H9 (cell line): ENCODE results near the gene MYCBP2. TPM values are rescaled to one million over a fixed set of nuclear protein-coding genes. Genes with fewer than 3 reads are reported as not detected.

Experiments
- DNase-seq: peaks from one replicate; pipeline ENCODE4 v3.0.0-alpha.2; 2017
- H2AFZ ChIP-seq: one replicate; pipeline ENCODE4 v1.6.1; 2013; ENCODE audit warnings: mild to moderate bottlenecking, low read length, control low read depth, moderate library complexity
- H2AK5ac ChIP-seq: 2 replicates; pipeline ENCODE4 v1.6.1; 2013; ENCODE audit warnings: low read length, control low read depth, mixed read lengths; ENCODE audit not compliant: insufficient read length
- H2BK120ac ChIP-seq: one replicate; pipeline ENCODE4 v1.6.1; 2013; ENCODE audit warnings: low read depth, mild to moderate bottlenecking, low read length, control low read depth, inconsistent platforms; ENCODE audit not compliant: poor library complexity, severe bottlenecking
- H2BK12ac ChIP-seq: 2 replicates; pipeline ENCODE4 v1.6.1; 2013; ENCODE audit warnings: low read length, control low read depth, mixed read lengths, low read depth; ENCODE audit not compliant: insufficient read length
- H2BK15ac ChIP-seq: 2 replicates; pipeline ENCODE4 v1.6.1; 2013; ENCODE audit warnings: low read depth, low read length, control low read depth
- H2BK20ac ChIP-seq: one replicate; pipeline ENCODE4 v1.6.1; 2013; ENCODE audit warnings: low read depth, mild to moderate bottlenecking, low read length, control low read depth, inconsistent platforms; ENCODE audit not compliant: poor library complexity, severe bottlenecking
- H2BK5ac ChIP-seq: 2 replicates; pipeline ENCODE4 v1.6.1; 2013; ENCODE audit warnings: low read length, control low read depth, mixed read lengths; ENCODE audit not compliant: insufficient read length
- H3K14ac ChIP-seq: 2 replicates; pipeline ENCODE4 v1.6.1; 2013; ENCODE audit warnings: low read length, control low read depth; ENCODE audit not compliant: insufficient read depth
- H3K18ac ChIP-seq: 2 replicates; pipeline ENCODE4 v1.6.1; 2013; ENCODE audit warnings: low read depth, mild to moderate bottlenecking, mixed read lengths, low read length, control low read depth; ENCODE audit not compliant: insufficient read length
- H3K23ac ChIP-seq: 2 replicates; pipeline ENCODE4 v1.6.1; 2013; ENCODE audit warnings: low read length, control low read depth, mixed read lengths, low read depth; ENCODE audit not compliant: insufficient read length
- H3K23me2 ChIP-seq: 2 replicates; pipeline ENCODE4 v1.6.1; 2013; ENCODE audit warnings: low read depth, mild to moderate bottlenecking, mixed read lengths, low read length, control low read depth; ENCODE audit not compliant: insufficient read length, poor library complexity, severe bottlenecking
- H3K27ac ChIP-seq: 2 replicates; pipeline ENCODE4 v1.5.1; 2013; ENCODE audit warnings: low read length, control low read depth, mixed read lengths, low read depth; ENCODE audit not compliant: insufficient read length
- H3K27me3 ChIP-seq: 2 replicates; pipeline ENCODE4 v1.6.1; 2013; ENCODE audit warnings: low read length, control low read depth, inconsistent platforms; ENCODE audit not compliant: insufficient read depth
- H3K4ac ChIP-seq: 2 replicates; pipeline ENCODE4 v1.6.1; 2013; ENCODE audit warnings: low read depth, mild to moderate bottlenecking, control low read depth, inconsistent platforms, low read length, moderate library complexity
- H3K4me1 ChIP-seq: 2 replicates; pipeline ENCODE4 v1.6.1; 2013; ENCODE audit warnings: low read length, control low read depth, inconsistent platforms; ENCODE audit not compliant: insufficient read depth
- H3K4me2 ChIP-seq: 2 replicates; pipeline ENCODE4 v1.6.1; 2013; ENCODE audit warnings: low read length, control low read depth, mixed read lengths; ENCODE audit not compliant: insufficient read length, insufficient read depth
- H3K56ac ChIP-seq: 2 replicates; pipeline ENCODE4 v1.6.1; 2013; ENCODE audit warnings: low read depth, mild to moderate bottlenecking, mixed read lengths, low read length, control low read depth; ENCODE audit not compliant: insufficient read length
- H3K79me1 ChIP-seq: 2 replicates; pipeline ENCODE4 v1.6.1; 2013; ENCODE audit warnings: low read depth, mild to moderate bottlenecking, moderate library complexity, low read length, control low read depth, inconsistent platforms; ENCODE audit not compliant: insufficient read depth, poor library complexity, severe bottlenecking
- H3K79me2 ChIP-seq: 2 replicates; pipeline ENCODE4 v1.6.1; 2013; ENCODE audit warnings: low read length, control low read depth, inconsistent platforms; ENCODE audit not compliant: insufficient read depth
- H3K9ac ChIP-seq: 2 replicates; pipeline ENCODE4 v1.6.1; 2013; ENCODE audit warnings: low read length, control low read depth, mixed read lengths; ENCODE audit not compliant: insufficient read length; ENCODE audit errors: extremely low read depth
- H3K9me3 ChIP-seq: one replicate; pipeline ENCODE4 v1.6.1; 2013; ENCODE audit warnings: low read depth, low read length, inconsistent platforms; ENCODE audit not compliant: control insufficient read depth
- H3T11ph ChIP-seq: one replicate; pipeline ENCODE4 v1.6.1; 2013; ENCODE audit warnings: mild to moderate bottlenecking, low read length, control low read depth, inconsistent platforms
- H4K20me1 ChIP-seq: one replicate; pipeline ENCODE4 v1.6.1; 2013; ENCODE audit not compliant: control insufficient read depth, insufficient read length, insufficient read depth
- H4K5ac ChIP-seq: 2 replicates; pipeline ENCODE4 v1.6.1; 2013; ENCODE audit warnings: low read depth, mild to moderate bottlenecking, mixed read lengths, low read length, control low read depth; ENCODE audit not compliant: insufficient read length
- H4K8ac ChIP-seq: replicated peaks from 2 replicates; pipeline ENCODE4 v1.6.1; 2013; ENCODE audit warnings: low read length, control low read depth, mixed read lengths, low read depth; ENCODE audit not compliant: insufficient read length
- H4K91ac ChIP-seq: 2 replicates; pipeline ENCODE4 v1.6.1; 2013; ENCODE audit warnings: low read depth, mild to moderate bottlenecking, moderate library complexity, mixed read lengths, low read length, control low read depth; ENCODE audit not compliant: insufficient read length
- H3K27ac Mint-ChIP-seq, 3 experiments: 2 replicates in 2 of 3; 3 replicates in 1 of 3; pipeline ENCODE4 v1.8.0; 2020 to 2021; ENCODE audit warnings: mixed read lengths in 3 of 3, mild to moderate bottlenecking in 1 of 3, moderate library complexity in 1 of 3
- H3K27me3 Mint-ChIP-seq: 2 replicates; pipeline ENCODE4 v1.8.0; 2021; ENCODE audit warnings: low read depth, mild to moderate bottlenecking, moderate library complexity, mixed read lengths
- H3K36me3 Mint-ChIP-seq, 3 experiments: 2 replicates in 2 of 3; 3 replicates in 1 of 3; pipeline ENCODE4 v1.8.0; 2020 to 2021; ENCODE audit warnings: low read depth in 3 of 3, mixed read lengths in 3 of 3; ENCODE audit not compliant: insufficient read depth in 1 of 3
- H3K4me1 Mint-ChIP-seq, 2 experiments: 2 replicates each; pipeline ENCODE4 v1.8.0; 2020; ENCODE audit warnings: mixed read lengths in 2 of 2
- H3K4me3 Mint-ChIP-seq, 2 experiments: 2 replicates in 1 of 2; 3 replicates in 1 of 2; pipeline ENCODE4 v1.8.0; 2020 to 2021; ENCODE audit warnings: mild to moderate bottlenecking in 2 of 2, mixed read lengths in 2 of 2, moderate library complexity in 1 of 2
- H3K9me3 Mint-ChIP-seq, 2 experiments: 2 replicates in 1 of 2; 3 replicates in 1 of 2; pipeline ENCODE4 v1.8.0; 2020; ENCODE audit warnings: mild to moderate bottlenecking in 2 of 2, mixed read lengths in 2 of 2, moderate library complexity in 1 of 2
- CTCF ChIP-seq: fragments of 200-600 bp; sonication (generic); conservative IDR thresholded peaks from 3 replicates; pipeline ENCODE4 v1.8.0; 2021; ENCODE audit warnings: antibody characterized with exemption, mild to moderate bottlenecking
- total RNA-seq: library from RNA; stranded (reverse); gene quantifications from 2 replicates; pipeline ENCODE4 v1.2.1, GENCODE V29; 2021

The MYCBP2 gene
- total RNA-seq, 1 experiment from 2014 or later = 32.0 TPM

GRCh38 chr13:77113496-77113895 lies 213.4 kb downstream of the MYCBP2 start:
- no peaks in the 10 kb centered on the region for H3K23me2 ChIP-seq
- H3K36me3 Mint-ChIP-seq = peaks cover 25 to 33% (median 26%) of the 10 kb centered on the region in 3 experiments
- H3K4me1 ChIP-seq = peaks cover 2% of the 10 kb centered on the region; the same call in 1 of the 2 replicates
- no peak overlapping the region for H3K9ac ChIP-seq
- no peak overlapping the region for H3T11ph ChIP-seq
- no peak for TF ChIP-seq CTCF
- H3K4ac ChIP-seq = no peak overlapping the region
- no peak overlapping the region for H4K5ac ChIP-seq
- H3K27ac ChIP-seq = no peak overlapping the region
- H3K27ac Mint-ChIP-seq = peak overlapping the region in 1 of 3 experiments; percentile 71; a peak in 2 of 7 replicates
- no peak overlapping the region for H3K56ac ChIP-seq
- H3K79me2 ChIP-seq = no peaks in the 10 kb centered on the region
- H2AK5ac ChIP-seq = no peak overlapping the region
- H3K79me1 ChIP-seq = no peaks in the 10 kb centered on the region
- H3K14ac ChIP-seq = no peak overlapping the region
- no peak overlapping the region for H2BK120ac ChIP-seq
- peaks cover 26 to 29% of the 10 kb centered on the region in 2 experiments for H3K9me3 Mint-ChIP-seq
- peaks cover 7% of the 10 kb centered on the region for H3K9me3 ChIP-seq
- DNase-seq = no peak
- no peak overlapping the region for H2BK12ac ChIP-seq
- H4K91ac ChIP-seq = no peak overlapping the region
- H3K27me3 ChIP-seq = no peaks in the 10 kb centered on the region
- no peak overlapping the region for H3K18ac ChIP-seq
- no peak overlapping the region for H2BK5ac ChIP-seq
- peaks cover 27 to 28% of the 10 kb centered on the region in 2 experiments for H3K4me1 Mint-ChIP-seq
- H3K23ac ChIP-seq = no peak overlapping the region
- H3K4me3 Mint-ChIP-seq = no peak overlapping the region
- no peak overlapping the region for H4K8ac ChIP-seq
- no peak overlapping the region for H3K4me2 ChIP-seq
- no peak overlapping the region for H2BK20ac ChIP-seq
- no peaks in the 10 kb centered on the region for H3K27me3 Mint-ChIP-seq
- no peak overlapping the region for H2BK15ac ChIP-seq
- H4K20me1 ChIP-seq = no peaks in the 10 kb centered on the region
- H2AFZ ChIP-seq = no peak overlapping the region
